HFFc6 (cell line): ENCODE results near the gene HMOX1. TPM values are rescaled to one million over a fixed set of nuclear protein-coding genes. Genes with fewer than 3 reads are reported as not detected.

Source experiments
- DNase-seq: peaks from one replicate; pipeline ENCODE4 v3.0.0-alpha.2; 2018
- H3K27ac Mint-ChIP-seq: 2 replicates; pipeline ENCODE4 v1.8.0; 2020; ENCODE audit warnings: mild to moderate bottlenecking, mixed read lengths
- H3K27me3 Mint-ChIP-seq: 2 replicates; pipeline ENCODE4 v1.8.0; 2021; ENCODE audit warnings: mild to moderate bottlenecking, moderate library complexity, mixed read lengths; ENCODE audit not compliant: insufficient read depth
- H3K36me3 Mint-ChIP-seq: 2 replicates; pipeline ENCODE4 v1.8.0; 2021; ENCODE audit warnings: low read depth, mixed read lengths
- H3K4me1 Mint-ChIP-seq: 2 replicates; pipeline ENCODE4 v1.8.0; 2020; ENCODE audit warnings: low read depth, mixed read lengths
- H3K4me3 Mint-ChIP-seq: 2 replicates; pipeline ENCODE4 v1.8.0; 2020; ENCODE audit warnings: mild to moderate bottlenecking, moderate library complexity, mixed read lengths
- H3K9me3 Mint-ChIP-seq: 2 replicates; pipeline ENCODE4 v1.8.0; 2020; ENCODE audit warnings: mild to moderate bottlenecking, mixed read lengths
- CTCF ChIP-seq: fragments of 200-600 bp; sonication (generic); IDR thresholded peaks from 2 replicates; pipeline ENCODE4 v1.5.0; 2021; ENCODE audit warnings: antibody characterized with exemption, mild to moderate bottlenecking
- microRNA-seq: library from miRNA; unstranded; fragments of <30 nt; microRNA quantifications from one replicate; pipeline ENCODE4, GENCODE V29; 2019
- total RNA-seq, 6 experiments: library from RNA; stranded (reverse); fragmentation: NEBNext Ultra II Directional; extraction: Animal tissue kit (Norgen Biotek cat#: 25700); gene quantifications; 2 replicates in 1 of 6; 3 replicates in 5 of 6; pipeline ENCODE4 v1.2.3, GENCODE V29; 2021

The HMOX1 gene
- total RNA-seq, 6 experiments from 2014 or later = 51.2 to 117 (median 56.2) TPM

DNA sequence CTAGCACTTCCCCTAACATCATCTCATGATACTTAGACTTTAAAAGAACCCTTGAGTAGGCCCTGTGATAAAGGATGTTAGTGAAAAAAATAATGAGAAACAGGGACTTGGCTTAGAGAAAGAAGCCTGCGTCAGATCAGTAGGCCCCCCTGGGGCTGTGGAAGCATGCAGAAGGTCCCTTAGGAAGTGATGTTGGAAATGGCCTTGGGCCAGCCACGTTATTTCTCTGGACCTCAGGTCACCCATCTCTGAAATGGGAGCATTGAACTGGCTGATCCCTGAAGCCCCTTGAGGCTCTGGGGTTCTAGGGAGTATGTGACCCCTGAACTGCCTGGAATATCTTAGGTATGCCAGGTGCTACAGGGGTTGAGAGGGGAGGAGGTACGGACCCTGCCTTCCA, 59.2 kb downstream of the HMOX1 start:
- no peak for DNase-seq
- Mint-ChIP-seq H3K9me3 (no peaks in the 10 kb centered on the region), H3K4me1 (no peaks in the 10 kb centered on the region), H3K36me3 (peaks cover 10% of the 10 kb centered on the region; the same call in 1 of the 2 replicates), H3K27me3 (peaks cover 3% of the 10 kb centered on the region), H3K4me3 (no peak overlapping the region), H3K27ac (no peak overlapping the region)
- TF ChIP-seq CTCF = no peak

- Mint-ChIP-seq H3K27me3 (peaks cover 3% of the 10 kb centered on the region), H3K36me3 (peaks cover 10% of the 10 kb centered on the region; the same call in 1 of the 2 replicates), H3K9me3 (no peaks in the 10 kb centered on the region), H3K4me3 (no peak overlapping the region), H3K4me1 (peaks cover 10% of the 10 kb centered on the region), H3K27ac (no peak overlapping the region)
- TF ChIP-seq CTCF = no peak
- no peak for DNase-seq
Measured at GRCh38 chr22:35441489-35442100, 60.7 kb downstream of the HMOX1 start.

DNA sequence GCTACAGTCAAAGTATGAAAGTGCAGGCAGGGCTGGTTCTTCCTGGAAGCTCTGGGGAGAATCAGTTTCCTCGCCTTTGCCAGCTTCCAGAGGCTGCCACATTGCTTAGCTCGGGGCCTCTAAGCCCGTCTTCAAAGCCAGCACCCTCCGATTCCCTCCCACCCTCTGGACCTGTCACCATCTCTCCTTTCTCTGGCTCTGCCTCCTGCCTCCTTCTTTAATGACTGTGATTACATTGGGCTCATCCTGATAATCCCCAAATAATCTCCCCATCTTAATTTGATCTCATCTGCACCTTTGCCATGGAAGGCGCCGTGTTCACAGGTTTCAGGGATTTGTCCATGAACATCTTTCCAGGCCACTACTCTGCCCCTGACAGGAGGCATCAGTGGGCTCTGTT, 61.6 kb downstream of the HMOX1 start:
- Mint-ChIP-seq H3K27ac (no peak overlapping the region), H3K4me3 (no peak overlapping the region), H3K4me1 (peaks cover 16% of the 10 kb centered on the region), H3K36me3 (peaks cover 10% of the 10 kb centered on the region; the same call in 1 of the 2 replicates), H3K9me3 (no peaks in the 10 kb centered on the region), H3K27me3 (peaks cover 3% of the 10 kb centered on the region)
- TF ChIP-seq CTCF = no peak
- DNase-seq = no peak

DNA sequence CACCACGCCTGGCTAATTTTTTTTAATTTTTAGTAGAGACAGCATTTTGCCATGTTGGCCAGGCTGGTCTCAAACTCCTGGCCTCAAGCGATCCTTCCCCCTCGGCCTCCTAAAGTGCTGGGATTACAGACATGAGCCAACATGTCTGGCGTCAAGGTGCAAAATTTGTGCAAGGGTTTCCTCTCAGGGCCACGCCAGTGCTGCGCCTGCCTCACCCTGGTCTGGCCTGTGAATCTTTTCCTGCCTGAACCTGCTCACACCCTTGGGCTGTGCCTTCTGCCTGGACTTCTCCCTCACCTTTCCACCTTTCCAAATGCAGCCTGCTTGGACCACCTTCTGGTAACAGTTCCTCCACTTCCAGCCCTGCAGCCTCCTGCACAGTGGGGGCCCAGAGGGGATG, 62.4 kb downstream of the HMOX1 start:
- no peak overlapping the region for H3K4me3 Mint-ChIP-seq
- no peak overlapping the region for H3K27ac Mint-ChIP-seq
- peaks cover 3% of the 10 kb centered on the region for H3K27me3 Mint-ChIP-seq
- H3K4me1 Mint-ChIP-seq = peaks cover 16% of the 10 kb centered on the region
- no peak for DNase-seq
- H3K9me3 Mint-ChIP-seq = no peaks in the 10 kb centered on the region
- no peak for TF ChIP-seq CTCF
- H3K36me3 Mint-ChIP-seq = peaks cover 8% of the 10 kb centered on the region; the same call in 1 of the 2 replicates

Small RNAs within 50 kb of the gene (microRNA-seq; reads per million reads assigned to microRNA genes)
- gene MIR3909 (30.1 reads per million, percentile 31 among the genes with 10 or more reads in this experiment), gene MIR6069 (not detected)

Other genes starting within 250 kb of the HMOX1 start
- 10 to 100 TPM; 20.2 to 26.0 (median 24.4) TPM for gene HMGXB4, start 123.6 kb upstream of the HMOX1 start, total RNA-seq
- 10 to 100 TPM; 34.2 to 47.2 (median 44.6) TPM for gene TOM1, start 81.2 kb upstream of the HMOX1 start, total RNA-seq
- gene MCM5, start 19.0 kb downstream of the HMOX1 start, total RNA-seq = 10 to 100 TPM; 41.1 to 96.3 (median 79.9) TPM
- gene RASD2, start 159.7 kb downstream of the HMOX1 start, total RNA-seq = not detected
- gene MB, start 236.2 kb downstream of the HMOX1 start, total RNA-seq = not detected